ENCODE measurements around the gene PCSK7.

DNA sequence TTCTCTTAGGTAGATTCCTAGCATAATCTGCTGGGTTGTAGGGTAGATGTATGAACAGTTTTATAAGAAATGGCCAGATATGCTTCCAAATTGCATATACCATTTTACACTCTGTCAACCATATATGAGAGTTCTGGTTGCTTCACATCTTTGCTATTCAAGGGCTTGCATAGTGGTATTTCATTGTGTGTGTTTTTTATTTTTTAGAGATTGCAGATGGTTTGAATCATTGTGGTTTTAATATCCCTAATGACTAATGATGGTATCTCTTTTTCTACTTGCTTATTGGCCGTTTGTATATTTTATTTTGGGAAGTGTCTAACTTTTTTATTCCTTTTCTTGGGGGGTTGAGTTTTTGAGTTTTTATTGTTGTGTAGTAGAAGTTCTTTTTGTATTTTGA lies 27.5 kb upstream of the PCSK7 start:
- TF ChIP-seq, protein P1, sequence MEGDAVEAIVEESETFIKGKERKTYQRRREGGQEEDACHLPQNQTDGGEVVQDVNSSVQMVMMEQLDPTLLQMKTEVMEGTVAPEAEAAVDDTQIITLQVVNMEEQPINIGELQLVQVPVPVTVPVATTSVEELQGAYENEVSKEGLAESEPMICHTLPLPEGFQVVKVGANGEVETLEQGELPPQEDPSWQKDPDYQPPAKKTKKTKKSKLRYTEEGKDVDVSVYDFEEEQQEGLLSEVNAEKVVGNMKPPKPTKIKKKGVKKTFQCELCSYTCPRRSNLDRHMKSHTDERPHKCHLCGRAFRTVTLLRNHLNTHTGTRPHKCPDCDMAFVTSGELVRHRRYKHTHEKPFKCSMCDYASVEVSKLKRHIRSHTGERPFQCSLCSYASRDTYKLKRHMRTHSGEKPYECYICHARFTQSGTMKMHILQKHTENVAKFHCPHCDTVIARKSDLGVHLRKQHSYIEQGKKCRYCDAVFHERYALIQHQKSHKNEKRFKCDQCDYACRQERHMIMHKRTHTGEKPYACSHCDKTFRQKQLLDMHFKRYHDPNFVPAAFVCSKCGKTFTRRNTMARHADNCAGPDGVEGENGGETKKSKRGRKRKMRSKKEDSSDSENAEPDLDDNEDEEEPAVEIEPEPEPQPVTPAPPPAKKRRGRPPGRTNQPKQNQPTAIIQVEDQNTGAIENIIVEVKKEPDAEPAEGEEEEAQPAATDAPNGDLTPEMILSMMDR (IDR thresholded peaks at IDR 0.05; ENCODE audit: poor library complexity): no peak
- no peak for TF ChIP-seq EZH2 (IDR thresholded peaks at IDR 0.05; ENCODE audit: borderline replicate concordance)

Measured in hepatocyte (in vitro differentiated cells).